GM12891 (cell line): ENCODE results near the gene SLC10A7.

Experiments
- DNase-seq: peaks from one replicate; pipeline ENCODE4 v3.0.0; 2011; ENCODE audit warnings: low spot score; ENCODE audit not compliant: insufficient read length
- FAIRE-seq: peaks from 2 replicates; lab custom pipeline; 2011; peaks lifted over from hg19 to GRCh38; lab: Jason Lieb, UNC
- PAX5 ChIP-seq: IDR thresholded peaks from 2 replicates; pipeline ENCODE4 v1.6.1; 2011; ENCODE audit warnings: low read length, moderate library complexity, mild to moderate bottlenecking; ENCODE audit not compliant: insufficient read depth, severe bottlenecking
- POLR2A ChIP-seq: IDR thresholded peaks from 2 replicates; pipeline ENCODE4 v1.6.1; 2011; ENCODE audit warnings: low read depth, low read length, control low read depth
- POLR2AphosphoS5 ChIP-seq: IDR thresholded peaks from 2 replicates; pipeline ENCODE4 v1.6.1; 2011; ENCODE audit warnings: low read depth, low read length, control low read depth
- POU2F2 ChIP-seq: IDR thresholded peaks from 2 replicates; pipeline ENCODE4 v1.6.1; 2011; ENCODE audit warnings: low read depth, mild to moderate bottlenecking, control low read depth, low read length, moderate library complexity
- SPI1 ChIP-seq: IDR thresholded peaks from 2 replicates; pipeline ENCODE4 v1.6.1; 2011; ENCODE audit warnings: low read depth, low read length, control low read depth
- TAF1 ChIP-seq: IDR thresholded peaks from 2 replicates; pipeline ENCODE4 v1.6.1; 2011; ENCODE audit warnings: low read depth, low read length, control low read depth

The SLC10A7 gene

DNA sequence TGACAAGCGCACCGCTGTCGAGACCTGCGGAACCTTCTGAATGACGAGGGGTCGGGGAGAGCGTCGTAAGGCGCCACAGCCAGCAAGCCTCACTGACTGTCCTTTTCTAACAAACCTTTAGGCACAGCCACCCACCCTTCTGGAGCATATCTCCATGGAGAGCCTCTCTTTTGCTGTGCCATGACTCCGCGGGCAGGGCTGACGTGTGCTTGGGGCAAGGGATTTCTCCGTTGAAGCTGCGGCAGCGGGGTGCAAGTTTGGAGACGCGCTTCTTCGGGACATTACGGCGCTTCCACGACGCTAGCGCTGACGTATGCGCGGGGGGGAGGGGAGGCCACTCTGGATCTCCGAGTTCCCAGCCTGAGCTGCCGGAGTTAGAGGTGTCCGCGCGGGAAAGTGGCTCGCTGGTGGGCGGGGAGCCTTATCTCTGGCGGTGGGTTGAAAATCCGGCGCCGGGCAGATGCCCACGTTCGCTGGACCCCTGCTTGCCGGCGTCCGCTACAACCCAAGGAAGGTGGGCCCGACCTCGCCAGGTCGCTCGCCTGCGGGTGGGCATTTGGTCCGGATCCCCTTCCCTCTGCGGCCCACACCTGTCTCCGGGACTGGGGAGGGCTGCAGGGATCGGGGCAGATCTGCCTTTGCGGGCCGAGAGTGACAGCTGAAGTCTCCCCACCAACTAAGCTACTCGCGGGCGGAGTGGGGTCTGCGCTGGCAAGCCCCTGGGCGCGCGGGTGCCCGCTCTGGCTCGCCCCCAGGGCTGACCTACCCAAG is 543 bp upstream of the SLC10A7 start:
- TF ChIP-seq POU2F2: no peak
- TF ChIP-seq POLR2AphosphoS5: 0 out of 2 replicates have a peak, but pooled peaks have one; percentile 21
- TF ChIP-seq POLR2A: no peak
- TF ChIP-seq TAF1: no peak; the same call in 1 of the 2 replicates
- DNase-seq: peak; percentile 82
- no peak for FAIRE-seq

DNA sequence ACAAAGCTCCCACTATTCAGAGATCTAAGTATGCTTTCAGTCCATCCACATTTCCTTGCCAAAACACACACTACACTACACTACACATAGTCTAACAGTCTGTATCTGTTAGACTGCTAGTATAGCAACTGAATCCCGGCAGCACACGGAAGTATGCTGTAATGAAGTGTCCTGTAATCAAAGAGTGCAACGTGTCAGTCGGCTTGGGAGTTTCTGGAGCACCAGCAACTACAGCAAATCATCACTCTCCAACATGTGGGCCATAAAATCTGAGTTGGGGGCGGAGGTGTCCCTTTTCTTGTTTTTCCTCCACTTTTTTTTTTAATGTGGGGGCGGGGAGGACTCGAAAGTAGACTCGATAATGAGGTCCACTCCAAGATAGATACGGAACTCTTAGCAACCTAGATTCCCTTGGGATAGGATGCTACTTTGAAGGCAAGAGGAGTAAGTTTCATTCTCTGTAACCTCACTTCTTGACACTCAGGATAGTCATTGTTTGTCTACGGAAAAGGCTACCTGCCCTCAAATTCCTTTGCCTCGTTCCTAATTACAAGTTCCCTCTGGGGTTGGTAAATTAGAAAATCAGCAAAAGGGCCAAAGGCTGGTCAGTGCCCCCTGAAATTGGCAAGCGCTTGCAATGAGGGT is 722 bp downstream of the SLC10A7 start:
- DNase-seq (no peak), FAIRE-seq (peak; percentile 92)
- TF ChIP-seq POLR2AphosphoS5 (no peak; the same call in 1 of the 2 replicates), POLR2A (peak; percentile 71)

DNA sequence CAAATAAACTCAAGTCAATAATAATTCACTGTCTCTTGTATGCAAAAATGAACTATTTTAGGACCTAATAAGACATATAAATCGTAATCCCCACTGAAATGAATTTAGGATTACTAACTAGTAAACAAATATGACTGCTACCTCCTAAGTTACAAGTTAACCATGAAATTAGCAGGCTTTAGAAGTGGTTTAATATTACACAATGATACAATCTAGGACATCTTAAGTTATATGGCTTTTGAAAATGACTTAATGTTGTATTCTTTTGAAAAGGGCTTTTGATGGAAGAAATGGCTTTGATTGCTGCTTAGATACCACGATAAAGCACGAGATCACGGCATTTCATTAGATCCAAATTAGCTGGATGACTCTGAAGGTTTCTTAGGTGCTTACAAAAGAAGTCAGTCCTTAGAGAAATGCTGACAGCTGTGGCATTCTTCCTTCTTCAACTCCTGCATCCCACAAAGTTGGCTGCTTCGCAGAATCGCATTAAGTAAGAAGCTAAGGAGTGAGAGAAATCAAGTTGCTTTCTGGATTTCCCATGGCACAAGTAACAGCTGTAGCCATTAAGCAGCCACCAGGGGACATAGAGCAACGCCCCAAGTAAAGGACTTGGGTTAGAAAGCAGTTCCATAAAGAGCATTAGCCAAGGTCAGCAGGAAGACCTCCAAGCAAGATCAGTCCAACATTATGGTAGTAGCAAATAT is 6.9 kb downstream of the SLC10A7 start:
- FAIRE-seq (no peak), DNase-seq (no peak)
- TF ChIP-seq SPI1 (no peak), PAX5 (no peak), TAF1 (no peak), POLR2A (no peak), POU2F2 (no peak), POLR2AphosphoS5 (no peak)

DNA sequence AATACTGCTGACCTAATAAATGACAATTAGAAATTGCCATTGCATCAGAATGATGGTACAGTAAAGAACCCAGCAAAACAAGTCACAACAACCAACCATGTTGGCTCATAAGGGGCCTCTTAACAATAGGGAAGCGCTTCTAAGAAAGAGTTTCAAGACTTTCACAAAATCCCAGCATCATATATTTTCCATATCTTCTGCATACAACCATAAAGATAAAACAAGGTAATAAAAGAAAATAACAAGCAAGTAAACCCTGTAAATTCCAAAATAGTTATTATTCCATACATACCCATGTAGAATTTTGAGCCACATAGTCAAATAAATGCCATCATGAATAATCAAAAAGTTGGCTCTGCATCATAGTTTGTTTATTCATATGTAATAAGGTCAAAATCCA is 8.2 kb downstream of the SLC10A7 start:
- no peak for TF ChIP-seq POLR2A
- no peak for TF ChIP-seq TAF1
- no peak for TF ChIP-seq PAX5
- no peak for TF ChIP-seq POU2F2
- TF ChIP-seq SPI1: no peak
- DNase-seq: no peak
- no peak for FAIRE-seq

DNA sequence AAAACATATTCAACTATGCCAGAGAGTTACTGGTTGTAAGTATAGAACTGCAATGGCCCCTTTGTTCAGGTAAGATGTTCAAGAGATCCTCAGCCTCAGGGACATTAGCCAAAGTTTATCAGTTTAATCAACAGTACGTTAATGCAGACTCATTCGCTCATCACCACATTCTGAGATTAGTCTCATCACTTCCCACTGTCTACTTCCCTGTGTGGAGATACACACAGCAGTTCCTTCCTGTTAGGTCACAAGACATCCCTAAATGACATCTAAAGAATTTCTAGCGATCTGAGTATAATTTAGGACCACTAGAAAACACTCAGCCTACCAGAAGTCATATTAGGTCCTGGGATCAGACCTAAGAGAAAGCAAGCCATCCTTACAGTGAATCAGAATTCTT is 10.4 kb downstream of the SLC10A7 start:
- TF ChIP-seq PAX5 (no peak), POLR2A (no peak), POU2F2 (no peak)
- peak; percentile 62 for FAIRE-seq

DNA sequence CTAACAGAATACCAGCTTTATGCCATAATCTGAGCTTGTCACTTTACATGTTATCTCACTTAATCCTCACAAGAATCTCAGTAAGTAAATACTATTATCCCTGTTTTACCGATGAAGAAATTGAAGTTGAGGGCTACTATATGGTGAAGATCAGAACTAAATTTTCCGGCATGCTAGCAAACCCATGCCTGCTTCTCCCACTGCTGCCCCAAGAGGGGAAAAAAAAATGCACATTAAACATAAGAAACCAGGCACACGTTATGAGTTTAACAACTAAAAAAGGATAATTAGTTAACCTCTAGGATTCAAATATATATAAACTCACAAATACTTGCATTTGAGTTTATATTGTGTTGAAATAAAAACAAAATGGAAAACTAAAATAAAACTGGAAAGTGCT is 10.8 kb downstream of the SLC10A7 start:
- TF ChIP-seq PAX5 (no peak), POU2F2 (no peak)
- DNase-seq: no peak
- FAIRE-seq: no peak

More for the DNA sequence above, 10.4 kb downstream of the SLC10A7 start:
- no peak for DNase-seq

DNA sequence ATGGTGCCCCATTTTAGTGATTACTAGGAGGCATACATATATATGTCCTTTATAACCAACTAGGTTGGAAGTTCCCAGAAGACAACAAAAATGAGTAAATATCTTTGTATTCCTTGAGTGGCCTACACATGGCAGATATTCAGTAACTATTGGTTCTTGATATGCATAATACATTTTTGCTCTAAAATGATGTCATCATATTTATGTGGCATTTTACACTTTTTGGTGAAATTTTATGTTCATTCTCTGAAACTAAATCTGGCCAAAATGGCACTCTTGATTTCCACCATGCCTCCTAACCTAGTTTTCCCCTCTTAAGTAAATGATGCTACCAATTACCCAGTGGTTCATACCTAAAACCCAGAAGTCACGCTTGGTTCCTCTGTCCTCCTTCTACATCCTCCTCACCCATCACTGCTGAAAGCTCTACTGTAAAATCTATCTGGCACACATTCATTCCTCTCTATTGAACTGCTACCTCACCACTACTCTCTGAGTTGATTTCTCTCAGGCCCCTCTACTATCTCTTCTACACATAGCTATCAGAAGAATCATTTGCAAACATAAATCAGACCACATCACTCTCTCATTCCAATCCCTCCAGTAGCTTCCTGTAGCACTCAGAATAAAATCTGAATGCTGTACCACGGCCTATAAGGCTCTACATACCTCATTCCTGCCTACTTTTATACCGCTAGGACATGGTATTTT is 13.4 kb downstream of the SLC10A7 start:
- no peak for FAIRE-seq
- no peak for DNase-seq
- TF ChIP-seq POLR2A: no peak
- no peak for TF ChIP-seq PAX5
- no peak for TF ChIP-seq TAF1
- TF ChIP-seq SPI1: no peak
- no peak for TF ChIP-seq POLR2AphosphoS5
- TF ChIP-seq POU2F2: no peak

DNA sequence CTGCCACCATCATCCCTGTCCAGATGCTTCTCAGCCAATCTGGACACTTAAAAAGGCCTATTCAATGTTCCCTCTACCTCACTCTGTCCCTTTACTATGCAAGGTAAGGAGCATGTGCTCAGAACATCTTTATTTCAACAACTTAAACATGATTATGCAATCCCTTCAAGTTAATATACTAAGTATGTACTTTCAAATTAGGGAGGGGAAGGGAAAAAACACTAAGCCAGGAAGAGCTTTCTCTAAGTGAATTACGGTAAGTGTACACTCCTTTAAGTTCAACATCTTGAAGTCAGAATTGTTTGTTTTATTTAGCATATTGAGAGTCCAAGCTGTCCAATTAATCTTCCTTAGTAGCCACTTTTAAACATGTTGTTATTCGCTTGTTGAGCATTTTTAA is 14.1 kb downstream of the SLC10A7 start:
- no peak for FAIRE-seq
- TF ChIP-seq POU2F2 (no peak), POLR2AphosphoS5 (no peak), PAX5 (no peak), POLR2A (no peak), TAF1 (no peak), SPI1 (no peak)
- DNase-seq: no peak

DNA sequence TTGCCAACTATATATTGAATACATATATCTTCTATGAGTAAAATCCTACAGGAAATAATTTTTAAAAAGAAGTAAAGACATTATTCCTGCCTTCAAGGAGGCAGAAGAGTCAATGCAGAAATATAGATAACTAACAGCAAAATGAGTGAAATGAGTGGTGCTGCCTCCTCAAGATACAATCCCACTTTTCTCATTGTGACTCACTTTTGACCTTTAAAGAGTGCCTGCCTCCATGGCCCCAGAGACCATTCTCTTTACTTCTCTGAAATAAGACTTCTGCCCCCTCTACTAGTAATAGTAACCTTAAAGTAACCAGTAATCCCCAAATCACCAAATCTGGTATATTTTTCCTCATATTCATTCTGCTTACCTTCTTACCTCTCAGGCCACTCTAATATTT is 15.5 kb downstream of the SLC10A7 start:
- TF ChIP-seq POU2F2: no peak
- no peak for TF ChIP-seq PAX5
- TF ChIP-seq SPI1: no peak
- no peak for TF ChIP-seq POLR2A
- no peak for TF ChIP-seq POLR2AphosphoS5
- TF ChIP-seq TAF1: no peak
- DNase-seq (no peak), FAIRE-seq (no peak)

DNA sequence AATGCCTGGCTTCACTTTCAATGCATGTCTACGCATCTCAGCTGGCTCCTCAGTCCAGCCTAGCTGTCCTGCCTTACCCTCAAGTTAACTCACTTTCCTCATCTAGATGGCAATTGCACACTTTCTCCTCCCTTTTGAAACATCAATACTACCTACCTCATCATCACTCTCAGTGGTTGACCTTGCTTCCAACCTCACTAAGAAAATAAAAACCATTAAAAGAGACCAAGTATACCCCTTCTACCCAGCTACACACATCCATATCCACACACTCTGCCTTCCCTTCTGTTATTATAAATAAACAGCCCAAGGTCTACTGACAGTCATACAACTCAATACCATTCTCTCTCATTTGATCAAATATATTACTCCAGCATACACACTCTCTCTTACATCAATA is 21.5 kb downstream of the SLC10A7 start:
- TF ChIP-seq SPI1 (no peak), TAF1 (no peak), POLR2AphosphoS5 (no peak), POLR2A (no peak)
- FAIRE-seq (no peak), DNase-seq (no peak)
